GM10266 (cell line): ENCODE results near the gene TSPAN11.

ENCODE experiments used
- DNase-seq: peaks from one replicate; pipeline ENCODE4 v3.0.0; 2012; ENCODE audit errors: extremely low spot score
- TF ChIP-seq, protein P1 (sequence below): IDR thresholded peaks from 2 replicates; pipeline ENCODE4 v1.5.1; 2012; ENCODE audit warnings: mild to moderate bottlenecking, low read depth; ENCODE audit not compliant: control insufficient read depth, insufficient read depth; ENCODE audit errors: missing control alignments

The TSPAN11 gene

DNA sequence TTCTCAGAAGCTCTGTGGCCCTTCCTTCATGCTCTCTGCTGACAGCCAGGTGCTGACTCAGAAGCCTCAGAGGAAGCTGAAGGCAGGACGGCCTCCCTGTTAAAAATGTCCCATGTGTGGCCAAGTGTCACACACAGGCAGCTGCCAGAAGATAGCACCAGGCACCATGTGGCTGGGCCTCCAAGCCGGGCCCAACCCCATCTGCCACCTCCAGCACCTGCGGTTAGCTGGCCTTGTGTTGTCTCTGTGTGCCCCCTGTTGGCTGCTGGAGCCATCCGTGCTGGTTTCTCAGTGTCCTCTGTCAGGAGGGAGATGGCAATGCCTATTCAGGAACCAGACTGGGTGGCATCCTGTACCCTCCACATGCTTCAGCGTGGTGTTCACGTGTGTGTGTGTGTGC lies 63.2 kb downstream of the TSPAN11 start:
- TF ChIP-seq, protein P1, sequence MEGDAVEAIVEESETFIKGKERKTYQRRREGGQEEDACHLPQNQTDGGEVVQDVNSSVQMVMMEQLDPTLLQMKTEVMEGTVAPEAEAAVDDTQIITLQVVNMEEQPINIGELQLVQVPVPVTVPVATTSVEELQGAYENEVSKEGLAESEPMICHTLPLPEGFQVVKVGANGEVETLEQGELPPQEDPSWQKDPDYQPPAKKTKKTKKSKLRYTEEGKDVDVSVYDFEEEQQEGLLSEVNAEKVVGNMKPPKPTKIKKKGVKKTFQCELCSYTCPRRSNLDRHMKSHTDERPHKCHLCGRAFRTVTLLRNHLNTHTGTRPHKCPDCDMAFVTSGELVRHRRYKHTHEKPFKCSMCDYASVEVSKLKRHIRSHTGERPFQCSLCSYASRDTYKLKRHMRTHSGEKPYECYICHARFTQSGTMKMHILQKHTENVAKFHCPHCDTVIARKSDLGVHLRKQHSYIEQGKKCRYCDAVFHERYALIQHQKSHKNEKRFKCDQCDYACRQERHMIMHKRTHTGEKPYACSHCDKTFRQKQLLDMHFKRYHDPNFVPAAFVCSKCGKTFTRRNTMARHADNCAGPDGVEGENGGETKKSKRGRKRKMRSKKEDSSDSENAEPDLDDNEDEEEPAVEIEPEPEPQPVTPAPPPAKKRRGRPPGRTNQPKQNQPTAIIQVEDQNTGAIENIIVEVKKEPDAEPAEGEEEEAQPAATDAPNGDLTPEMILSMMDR = peak; percentile 23
- DNase-seq = peak; percentile 33

DNA sequence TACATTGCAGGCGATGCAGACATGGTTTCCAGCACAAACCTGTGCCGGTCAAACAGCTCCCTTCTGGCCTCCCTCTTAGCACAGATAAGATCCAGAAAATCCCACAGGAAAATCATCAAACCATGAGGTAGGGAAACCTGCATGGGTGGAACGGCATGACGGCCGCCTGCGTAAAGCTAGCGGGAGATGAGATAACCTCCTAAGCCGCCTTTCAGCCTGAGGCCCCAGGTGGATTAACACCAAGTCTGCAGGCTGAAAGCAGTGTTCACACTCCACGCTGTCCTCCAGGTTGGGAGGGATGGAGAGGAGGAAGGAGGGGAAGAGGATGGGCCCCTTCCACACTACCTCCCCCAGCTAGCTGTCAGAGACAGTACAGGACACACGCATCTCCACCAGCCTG lies 63.8 kb downstream of the TSPAN11 start:
- TF ChIP-seq, protein P1 = no peak
- no peak for DNase-seq

DNA sequence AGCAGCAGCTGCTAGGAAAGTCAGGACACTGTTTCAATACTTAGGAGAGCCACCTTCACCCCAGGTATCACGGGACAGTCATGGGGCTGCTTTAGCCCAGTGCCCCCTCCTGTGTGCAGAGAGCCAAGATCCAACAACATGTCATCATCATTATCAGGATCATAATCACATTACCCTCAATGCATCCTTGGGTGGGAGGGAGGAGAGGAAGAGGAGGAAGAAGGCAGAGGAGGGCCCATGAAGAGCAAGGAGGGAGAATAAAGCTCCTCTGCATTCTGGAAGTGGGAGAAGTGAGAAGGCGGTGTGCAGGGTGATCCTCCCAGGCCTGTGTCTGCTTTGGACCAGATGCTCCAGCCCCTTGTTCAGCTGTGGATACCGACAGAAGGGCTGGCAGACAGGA lies 64.2 kb downstream of the TSPAN11 start:
- TF ChIP-seq, protein P1 = no peak
- no peak for DNase-seq

DNA sequence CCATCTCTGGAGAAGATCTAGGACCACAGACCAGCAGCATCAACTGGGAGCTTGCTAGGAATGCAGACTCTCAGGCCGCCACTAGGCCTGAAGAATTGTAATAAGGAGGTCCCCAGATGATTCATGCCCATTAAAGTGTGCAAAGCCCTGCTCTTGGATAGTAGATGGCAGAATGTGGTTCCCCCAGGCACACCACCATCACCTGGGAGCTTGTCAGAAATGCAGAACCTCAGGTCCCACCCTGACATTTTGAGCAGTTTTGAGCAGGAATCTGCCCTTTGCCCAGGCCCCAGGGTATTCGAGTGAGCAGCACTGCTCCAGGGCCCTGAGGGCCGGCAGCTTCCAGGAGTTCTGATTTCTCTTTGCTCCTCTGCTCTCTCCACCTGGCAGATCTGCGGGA lies 64.9 kb downstream of the TSPAN11 start:
- TF ChIP-seq, protein P1 = no peak
- DNase-seq = no peak

DNA sequence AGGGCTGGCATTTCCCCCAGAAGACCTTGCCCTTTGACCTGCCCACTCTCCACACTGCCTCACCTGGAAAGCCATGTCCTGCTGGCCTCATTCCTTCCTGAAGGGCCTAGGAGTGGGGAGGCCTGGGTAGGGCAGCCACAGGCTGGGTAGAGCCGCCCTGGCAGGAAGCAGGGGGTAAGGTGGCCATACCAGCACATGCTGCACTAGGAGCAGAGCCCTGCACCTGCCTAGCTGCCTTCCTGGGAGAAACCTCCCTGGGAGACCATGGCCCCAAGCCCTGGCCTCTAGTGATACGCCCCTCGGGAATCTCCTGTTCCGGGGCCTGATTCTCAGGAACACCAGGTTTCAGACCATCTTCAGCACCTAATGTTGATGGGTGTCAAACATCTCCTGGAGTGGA lies 65.8 kb downstream of the TSPAN11 start:
- no peak for DNase-seq
- TF ChIP-seq, protein P1 = no peak

DNA sequence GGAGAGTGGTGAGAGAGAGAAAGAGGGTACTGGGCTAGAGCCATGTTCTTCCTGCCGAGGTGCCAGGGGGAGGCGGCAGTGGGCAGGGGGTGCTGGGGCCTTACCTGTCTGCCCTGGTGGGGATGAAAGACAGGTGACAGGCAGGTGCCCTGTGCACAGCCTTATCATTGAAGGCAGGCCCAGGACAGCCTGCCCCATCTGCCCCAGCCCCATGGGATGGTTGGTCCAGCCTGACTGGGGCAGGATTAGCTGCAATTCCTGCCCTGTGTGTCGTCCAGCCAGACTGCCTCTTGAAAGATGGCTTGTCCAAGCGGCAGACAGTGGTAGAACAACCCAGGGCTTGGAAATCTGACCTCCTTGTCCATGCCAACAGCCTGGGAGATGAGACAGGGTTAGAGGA lies 67.2 kb downstream of the TSPAN11 start:
- DNase-seq = no peak
- TF ChIP-seq, protein P1 = no peak

DNA sequence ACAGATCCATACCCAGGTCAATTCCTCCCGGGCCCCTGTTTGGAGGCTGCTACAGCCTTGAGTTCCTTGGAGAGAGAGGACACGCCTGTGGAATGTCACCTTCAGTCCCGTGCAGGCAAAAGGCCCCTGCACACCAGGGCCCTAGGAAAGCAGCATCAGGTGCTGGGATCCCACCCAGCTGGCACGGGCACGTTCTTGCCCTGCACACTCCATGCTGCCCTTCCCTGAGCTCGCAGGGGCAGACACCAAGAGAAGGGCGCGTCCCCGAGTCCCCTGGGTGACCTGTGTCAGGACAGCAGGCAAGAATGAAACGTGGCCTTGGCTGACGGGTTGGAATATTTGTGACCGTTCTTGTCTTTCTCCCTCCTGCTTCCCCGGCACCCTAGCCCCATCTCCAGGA lies 67.7 kb downstream of the TSPAN11 start:
- TF ChIP-seq, protein P1 = no peak
- no peak for DNase-seq
